ENCODE measurements around the gene OR52W1.
A peak's percentile ranks its signal among the peaks of the same experiment; 100 is the strongest.
"Not testable (repeated sequence)": the region's sequence is repeated elsewhere in the genome, so short reads cannot be mapped to it uniquely, and the experiment has no call there.

Gene OR52W1

GRCh38 chr11:6237761-6238302 is 38.8 kb downstream of the OR52W1 start:
- no peak overlapping the region for H3K9ac ChIP-seq (ENCODE audit: low read length)
- DNase-seq (ENCODE audit: low read depth), result no peak
- H3K36me3 ChIP-seq (ENCODE audit: control insufficient read depth, insufficient read depth, low read length, severe bottlenecking), result no peaks in the 10 kb centered on the region
- H3K4me1 ChIP-seq (ENCODE audit: control insufficient read depth, insufficient read depth, low read length), result peaks cover 17% of the 10 kb centered on the region
- no peaks in the 10 kb centered on the region for H3K9me3 ChIP-seq (ENCODE audit: control insufficient read depth, low read length)
- no peaks in the 10 kb centered on the region for H3K27me3 ChIP-seq (replicated peaks; ENCODE audit: control insufficient read depth, insufficient read depth, low read length)
- H3K4me3 ChIP-seq (ENCODE audit: low read length), result no peak overlapping the region

- peaks cover 7% of the 10 kb centered on the region for H3K4me1 ChIP-seq (ENCODE audit: control insufficient read depth, insufficient read depth, low read length)
- no peaks in the 10 kb centered on the region for H3K9me3 ChIP-seq (ENCODE audit: control insufficient read depth, low read length)
- no peak for DNase-seq (ENCODE audit: low read depth)
- no peak within 1 kb of the TSS for H3K4me3 ChIP-seq (ENCODE audit: low read length)
- H3K27me3 ChIP-seq (replicated peaks; ENCODE audit: control insufficient read depth, insufficient read depth, low read length), result no peaks in the 10 kb centered on the region
- no peaks in the 10 kb centered on the region for H3K36me3 ChIP-seq (ENCODE audit: control insufficient read depth, insufficient read depth, low read length, severe bottlenecking)
- no peak within 1 kb of the TSS for H3K9ac ChIP-seq (ENCODE audit: low read length)
These were observed 39.9 kb downstream of the OR52W1 start, which contains the start of gene CNGA4 for GRCh38 chr11:6238902-6239301. CNGA4 (plus strand) TSS chr11:6239089; CDS start chr11:6239207, 118 bp downstream.

- Histone ChIP-seq H3K4me3 (ENCODE audit: low read length) (no peak overlapping the region), H3K36me3 (ENCODE audit: control insufficient read depth, insufficient read depth, low read length, severe bottlenecking) (no peaks in the 10 kb centered on the region), H3K27me3 (replicated peaks; ENCODE audit: control insufficient read depth, insufficient read depth, low read length) (no peaks in the 10 kb centered on the region), H3K9ac (ENCODE audit: low read length) (no peak overlapping the region), H3K4me1 (ENCODE audit: control insufficient read depth, insufficient read depth, low read length) (peaks cover 4% of the 10 kb centered on the region), H3K9me3 (ENCODE audit: control insufficient read depth, low read length) (no peaks in the 10 kb centered on the region)
- no peak for DNase-seq (ENCODE audit: low read depth)
These were observed 41.1 kb downstream of the OR52W1 start for GRCh38 chr11:6240139-6240538.

GRCh38 chr11:6240781-6241180 is 41.8 kb downstream of the OR52W1 start:
- no peak for DNase-seq (ENCODE audit: low read depth)
- no peaks in the 10 kb centered on the region for H3K36me3 ChIP-seq (ENCODE audit: control insufficient read depth, insufficient read depth, low read length, severe bottlenecking)
- H3K27me3 ChIP-seq (replicated peaks; ENCODE audit: control insufficient read depth, insufficient read depth, low read length), result no peaks in the 10 kb centered on the region
- H3K9ac ChIP-seq (ENCODE audit: low read length), result no peak overlapping the region
- H3K4me3 ChIP-seq (ENCODE audit: low read length), result no peak overlapping the region
- no peaks in the 10 kb centered on the region for H3K4me1 ChIP-seq (ENCODE audit: control insufficient read depth, insufficient read depth, low read length)
- no peaks in the 10 kb centered on the region for H3K9me3 ChIP-seq (ENCODE audit: control insufficient read depth, low read length)

GRCh38 chr11:6241316-6241715 is 42.3 kb downstream of the OR52W1 start:
- no peaks in the 10 kb centered on the region for H3K36me3 ChIP-seq (ENCODE audit: control insufficient read depth, insufficient read depth, low read length, severe bottlenecking)
- no peak for DNase-seq (ENCODE audit: low read depth)
- no peak overlapping the region for H3K4me3 ChIP-seq (ENCODE audit: low read length)
- H3K9me3 ChIP-seq (ENCODE audit: control insufficient read depth, low read length), result no peaks in the 10 kb centered on the region
- H3K4me1 ChIP-seq (ENCODE audit: control insufficient read depth, insufficient read depth, low read length), result no peaks in the 10 kb centered on the region
- no peak overlapping the region for H3K9ac ChIP-seq (ENCODE audit: low read length)
- H3K27me3 ChIP-seq (replicated peaks; ENCODE audit: control insufficient read depth, insufficient read depth, low read length), result no peaks in the 10 kb centered on the region

GRCh38 chr11:6245536-6245935 is 46.5 kb downstream of the OR52W1 start:
- Histone ChIP-seq H3K9me3 (ENCODE audit: control insufficient read depth, low read length) (no peaks in the 10 kb centered on the region), H3K27me3 (replicated peaks; ENCODE audit: control insufficient read depth, insufficient read depth, low read length) (no peaks in the 10 kb centered on the region), H3K36me3 (ENCODE audit: control insufficient read depth, insufficient read depth, low read length, severe bottlenecking) (no peaks in the 10 kb centered on the region), H3K4me1 (ENCODE audit: control insufficient read depth, insufficient read depth, low read length) (peaks cover 28% of the 10 kb centered on the region), H3K4me3 (ENCODE audit: low read length) (no peak overlapping the region), H3K9ac (ENCODE audit: low read length) (no peak overlapping the region)
- no peak for DNase-seq (ENCODE audit: low read depth)

- Histone ChIP-seq H3K36me3 (ENCODE audit: control insufficient read depth, insufficient read depth, low read length, severe bottlenecking) (no peaks in the 10 kb centered on the region), H3K9ac (ENCODE audit: low read length) (no peak overlapping the region), H3K4me3 (ENCODE audit: low read length) (no peak overlapping the region), H3K9me3 (ENCODE audit: control insufficient read depth, low read length) (no peaks in the 10 kb centered on the region), H3K4me1 (ENCODE audit: control insufficient read depth, insufficient read depth, low read length) (peaks cover 44% of the 10 kb centered on the region), H3K27me3 (replicated peaks; ENCODE audit: control insufficient read depth, insufficient read depth, low read length) (no peaks in the 10 kb centered on the region)
- DNase-seq (ENCODE audit: low read depth), result peak; percentile 91
These were observed 49.2 kb downstream of the OR52W1 start for GRCh38 chr11:6248248-6248647.

- H3K9me3 ChIP-seq (ENCODE audit: control insufficient read depth, low read length); H3K4me3 ChIP-seq (ENCODE audit: low read length); H3K9ac ChIP-seq (ENCODE audit: low read length); H3K27me3 ChIP-seq (replicated peaks; ENCODE audit: control insufficient read depth, insufficient read depth, low read length); H3K36me3 ChIP-seq (ENCODE audit: control insufficient read depth, insufficient read depth, low read length, severe bottlenecking); DNase-seq (ENCODE audit: low read depth): not testable (repeated sequence)
- peaks cover 44% of the 10 kb centered on the region for H3K4me1 ChIP-seq (ENCODE audit: control insufficient read depth, insufficient read depth, low read length)
These were observed 49.9 kb downstream of the OR52W1 start for GRCh38 chr11:6248897-6249296.

Measured in adipocyte (in vitro differentiated cells).